GM19035 (cell line): Measurements from ENCODE around the gene SLC29A4.
"Not testable (repeated sequence)": the region's sequence is repeated elsewhere in the genome, so short reads cannot be mapped to it uniquely, and the experiment has no call there.

Source experiments
- ATAC-seq: cut with Tn5 transposase; IDR thresholded peaks from one replicate; pipeline ENCODE4 v1.9.1; 2021; ENCODE audit not compliant: unreplicated experiment

Gene SLC29A4, protein sequence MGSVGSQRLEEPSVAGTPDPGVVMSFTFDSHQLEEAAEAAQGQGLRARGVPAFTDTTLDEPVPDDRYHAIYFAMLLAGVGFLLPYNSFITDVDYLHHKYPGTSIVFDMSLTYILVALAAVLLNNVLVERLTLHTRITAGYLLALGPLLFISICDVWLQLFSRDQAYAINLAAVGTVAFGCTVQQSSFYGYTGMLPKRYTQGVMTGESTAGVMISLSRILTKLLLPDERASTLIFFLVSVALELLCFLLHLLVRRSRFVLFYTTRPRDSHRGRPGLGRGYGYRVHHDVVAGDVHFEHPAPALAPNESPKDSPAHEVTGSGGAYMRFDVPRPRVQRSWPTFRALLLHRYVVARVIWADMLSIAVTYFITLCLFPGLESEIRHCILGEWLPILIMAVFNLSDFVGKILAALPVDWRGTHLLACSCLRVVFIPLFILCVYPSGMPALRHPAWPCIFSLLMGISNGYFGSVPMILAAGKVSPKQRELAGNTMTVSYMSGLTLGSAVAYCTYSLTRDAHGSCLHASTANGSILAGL

GRCh38 chr7:5282543-5283316 lies at the start of gene SLC29A4:
Gene SLC29A4, plus strand, starts transcription at chr7:5282943. Its CDS starts 4,874 bp downstream, at chr7:5287817.
- ATAC-seq: no peak

GRCh38 chr7:5234852-5235831 lies 47.6 kb upstream of the SLC29A4 start:
- peak; percentile 30 for ATAC-seq

DNA sequence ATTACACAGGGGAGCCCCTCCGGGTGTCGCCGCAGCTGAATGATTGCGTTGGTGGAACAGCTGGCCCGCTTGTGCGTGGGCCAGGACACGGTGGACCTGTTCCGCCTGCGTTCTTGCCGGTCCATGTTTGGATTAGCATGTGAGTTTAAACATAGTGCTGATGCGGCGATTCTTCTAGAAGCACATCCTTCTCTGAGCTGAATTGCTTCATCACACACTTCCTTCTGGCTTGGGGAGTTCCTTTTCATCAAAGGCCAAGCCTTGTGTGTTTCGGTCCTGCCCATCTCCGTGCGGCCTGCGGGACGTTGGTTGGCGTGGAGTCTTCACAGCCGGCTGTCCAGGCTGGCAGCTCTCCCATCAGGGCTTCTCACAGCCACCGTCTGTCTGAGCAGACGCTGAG lies 45.5 kb upstream of the SLC29A4 start:
- no peak for ATAC-seq

- no peak for ATAC-seq
These were observed 44.2 kb upstream of the SLC29A4 start for GRCh38 chr7:5238500-5238899.

DNA sequence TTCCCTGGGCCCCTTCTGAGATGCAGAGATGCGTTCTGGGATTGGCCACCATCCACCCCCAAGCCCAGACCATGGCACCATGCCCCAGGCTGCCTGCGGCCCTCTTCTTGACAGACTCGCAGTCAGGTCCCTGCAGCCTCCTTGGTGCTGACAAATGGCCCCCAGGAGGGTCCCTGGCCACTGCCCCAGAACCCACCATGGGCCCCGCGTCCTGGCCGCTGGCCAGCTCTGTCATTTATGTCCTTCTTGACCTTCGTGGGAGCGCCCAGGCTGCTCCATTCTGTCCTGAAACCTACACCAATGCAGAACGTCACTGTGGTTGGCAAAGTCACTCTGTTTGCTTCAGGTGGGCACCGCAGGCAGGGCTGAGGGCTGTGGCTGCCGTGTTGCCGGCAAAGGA lies 39.5 kb upstream of the SLC29A4 start:
- ATAC-seq: no peak

DNA sequence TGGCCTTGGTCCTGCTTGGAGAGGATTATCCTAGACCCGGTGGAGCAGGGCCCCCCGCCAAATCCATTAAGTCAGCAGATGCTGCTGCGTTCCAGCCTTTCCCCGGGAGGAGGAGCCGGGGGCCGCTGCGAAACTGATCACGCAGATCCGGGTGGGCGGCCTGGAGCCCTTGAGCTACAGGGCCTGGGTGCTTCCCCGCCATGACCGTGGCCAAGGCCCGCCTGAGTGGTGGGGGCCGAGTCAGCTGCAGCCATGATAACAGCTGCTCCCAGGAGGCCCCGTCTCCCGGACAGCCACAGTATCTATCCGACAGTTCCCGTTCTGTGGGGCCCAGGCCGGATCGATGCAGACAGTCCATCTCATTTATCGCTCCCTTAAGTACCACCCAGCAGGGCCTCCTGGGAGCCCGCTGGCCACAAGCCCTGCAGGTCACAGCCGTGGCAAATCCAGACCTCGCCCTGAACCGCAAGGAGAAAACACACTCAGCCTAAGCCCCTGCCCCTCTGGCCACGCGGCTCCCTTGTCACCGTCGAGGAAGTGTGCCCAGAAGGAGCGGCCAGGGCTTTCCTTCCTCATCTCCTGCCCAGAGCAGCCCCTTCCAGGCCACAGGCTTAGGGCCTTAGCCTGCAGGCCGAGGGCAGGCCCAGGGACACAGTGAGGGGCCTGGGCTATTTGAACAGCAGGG lies 34.4 kb upstream of the SLC29A4 start:
- ATAC-seq: no peak

- not testable (repeated sequence) for ATAC-seq
These were observed 32.0 kb upstream of the SLC29A4 start for GRCh38 chr7:5250787-5251186.

DNA sequence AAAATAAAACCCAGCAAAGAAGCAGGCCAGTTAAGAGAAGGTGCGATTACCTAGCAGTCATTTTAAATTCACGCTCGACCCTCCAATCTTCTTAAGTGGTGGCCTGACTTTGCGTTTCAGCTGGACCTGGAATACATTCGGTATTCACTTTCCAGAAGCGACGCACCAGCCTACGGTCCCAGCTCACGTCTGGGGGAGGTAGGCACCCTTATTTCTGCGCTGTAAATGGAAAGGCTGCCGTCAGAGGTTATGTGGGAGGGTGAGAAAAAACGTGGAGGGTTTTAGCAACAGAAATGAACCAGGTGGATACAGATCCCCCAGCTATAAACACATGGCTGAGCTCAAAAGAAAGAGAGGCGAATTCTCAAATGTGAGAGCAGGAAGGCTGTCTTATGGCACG lies 29.2 kb upstream of the SLC29A4 start:
- ATAC-seq: not testable (repeated sequence)

DNA sequence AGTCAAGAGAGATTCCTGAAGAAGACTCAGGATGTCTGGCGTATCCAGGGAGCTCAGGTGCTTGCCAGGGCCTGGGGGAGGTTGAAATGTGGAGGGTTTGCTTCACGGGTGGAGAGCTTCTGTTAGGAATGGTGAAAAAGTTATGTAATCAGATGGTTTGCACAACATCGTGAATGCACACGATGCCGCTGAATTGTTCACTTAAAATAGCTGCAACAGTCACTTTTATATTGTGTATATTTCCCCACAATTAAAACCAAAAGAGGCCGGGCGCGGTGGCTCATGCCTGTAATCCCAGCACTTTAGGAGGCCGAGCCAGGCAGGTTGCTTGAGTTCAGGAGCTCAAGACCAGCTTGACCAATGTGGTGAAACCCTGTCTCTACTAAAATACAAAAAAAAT lies 28.4 kb upstream of the SLC29A4 start:
- not testable (repeated sequence) for ATAC-seq

GRCh38 chr7:5255832-5256231 lies 26.9 kb upstream of the SLC29A4 start:
- ATAC-seq: no peak

GRCh38 chr7:5260530-5261068 lies 22.1 kb upstream of the SLC29A4 start:
- not testable (repeated sequence) for ATAC-seq

DNA sequence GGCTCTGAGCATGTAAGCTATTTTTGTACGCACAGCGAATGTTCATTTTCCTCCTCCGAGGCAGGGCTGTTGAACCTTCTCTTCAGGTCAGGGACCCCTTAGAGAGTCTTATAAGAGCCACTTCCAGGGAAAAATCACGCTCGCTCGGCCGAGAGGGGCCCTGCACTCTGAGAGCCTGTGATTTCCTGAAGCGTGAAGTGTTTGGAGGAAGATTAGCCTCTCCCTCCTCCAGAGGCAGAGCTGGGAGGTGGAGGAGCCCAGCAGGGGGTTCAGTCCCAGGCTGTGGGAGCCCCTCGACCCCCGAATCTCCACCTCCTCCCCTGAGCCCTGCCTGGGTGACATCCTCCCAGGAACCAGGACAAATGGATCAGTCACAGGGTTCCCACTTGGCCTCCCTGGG lies 19.7 kb upstream of the SLC29A4 start:
- ATAC-seq: not testable (repeated sequence)

DNA sequence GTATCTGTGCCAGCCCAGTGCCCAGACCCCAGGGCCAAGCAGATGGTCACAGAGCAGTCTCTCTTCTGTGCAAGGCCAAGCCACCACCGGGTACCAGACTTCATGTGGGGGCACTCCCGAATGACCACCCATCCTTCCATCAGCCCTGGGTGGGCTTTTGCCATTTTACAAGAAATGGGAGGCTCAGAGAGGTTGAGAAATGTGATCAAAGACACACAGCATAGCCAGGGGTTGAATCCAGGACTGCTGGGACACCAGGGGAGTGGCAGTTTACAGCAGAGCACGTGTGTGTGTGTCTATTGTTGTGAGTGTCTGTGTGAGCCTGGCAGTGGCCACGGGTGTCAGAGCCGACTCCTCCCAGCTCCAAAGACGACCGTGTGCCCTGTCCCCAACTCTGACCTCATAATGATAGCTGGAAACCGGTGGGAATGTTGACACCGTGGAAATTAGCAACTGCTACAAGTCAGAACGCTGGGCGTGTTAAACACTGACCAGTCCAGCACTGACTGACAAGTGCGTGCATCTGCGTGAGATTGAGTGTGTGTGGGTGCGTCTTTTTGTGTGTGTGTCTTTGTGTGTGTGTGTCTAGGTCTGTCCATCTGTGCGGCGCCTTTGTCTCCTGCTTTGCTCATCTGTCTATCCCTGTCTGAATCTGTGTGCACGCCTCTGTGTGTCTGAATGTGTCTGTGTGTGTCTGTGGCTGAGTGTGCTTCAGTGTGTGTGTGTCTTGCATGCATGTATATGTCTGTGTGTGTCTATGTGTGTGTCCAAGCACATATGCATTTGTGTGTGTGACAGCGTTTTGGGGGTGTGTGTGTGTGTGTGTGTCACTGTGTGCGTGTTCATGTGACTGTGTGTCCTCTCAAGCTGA lies 17.2 kb upstream of the SLC29A4 start:
- no peak for ATAC-seq

DNA sequence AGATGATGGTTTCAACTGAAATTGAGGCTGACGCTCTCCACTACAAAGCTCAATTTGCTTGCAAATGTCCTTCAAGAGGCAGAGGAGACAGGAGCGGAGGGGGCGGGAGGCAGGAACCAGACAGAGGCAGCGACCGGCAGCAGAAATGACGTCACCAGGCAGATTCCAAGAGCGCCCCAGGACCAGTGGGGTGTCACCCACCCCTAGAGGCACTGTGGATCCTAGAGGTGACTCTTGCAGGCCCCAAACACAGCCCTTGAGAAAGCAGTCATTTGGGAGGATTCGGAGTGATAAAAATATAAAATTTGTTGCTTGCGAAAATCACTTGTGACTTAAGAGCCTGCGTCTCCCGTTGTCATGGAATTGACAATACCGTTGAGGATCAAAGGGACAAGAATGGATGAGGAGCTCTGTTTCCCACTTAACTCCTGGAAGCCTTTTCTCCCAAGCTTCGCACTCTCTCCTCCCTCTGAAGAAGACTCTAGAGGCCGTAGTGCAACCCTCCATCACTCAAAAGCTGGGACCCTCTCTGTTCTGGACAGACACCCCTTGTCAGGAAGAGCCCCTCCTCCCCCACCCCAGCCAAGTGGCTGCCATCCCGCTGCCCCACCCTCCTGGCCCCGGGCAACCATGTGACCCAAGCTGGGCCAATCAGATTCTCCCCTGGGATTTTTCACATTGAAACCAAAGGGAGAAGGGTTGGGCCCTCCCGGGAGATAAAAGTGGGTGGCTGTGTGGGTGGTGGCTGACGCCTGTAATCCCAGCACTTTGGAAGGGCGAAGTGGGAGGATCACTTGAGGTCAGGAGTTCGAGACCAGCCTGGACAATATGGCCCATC lies 16.3 kb upstream of the SLC29A4 start:
- ATAC-seq: no peak

- not testable (repeated sequence) for ATAC-seq
These were observed 14.9 kb upstream of the SLC29A4 start for GRCh38 chr7:5267829-5268228.

DNA sequence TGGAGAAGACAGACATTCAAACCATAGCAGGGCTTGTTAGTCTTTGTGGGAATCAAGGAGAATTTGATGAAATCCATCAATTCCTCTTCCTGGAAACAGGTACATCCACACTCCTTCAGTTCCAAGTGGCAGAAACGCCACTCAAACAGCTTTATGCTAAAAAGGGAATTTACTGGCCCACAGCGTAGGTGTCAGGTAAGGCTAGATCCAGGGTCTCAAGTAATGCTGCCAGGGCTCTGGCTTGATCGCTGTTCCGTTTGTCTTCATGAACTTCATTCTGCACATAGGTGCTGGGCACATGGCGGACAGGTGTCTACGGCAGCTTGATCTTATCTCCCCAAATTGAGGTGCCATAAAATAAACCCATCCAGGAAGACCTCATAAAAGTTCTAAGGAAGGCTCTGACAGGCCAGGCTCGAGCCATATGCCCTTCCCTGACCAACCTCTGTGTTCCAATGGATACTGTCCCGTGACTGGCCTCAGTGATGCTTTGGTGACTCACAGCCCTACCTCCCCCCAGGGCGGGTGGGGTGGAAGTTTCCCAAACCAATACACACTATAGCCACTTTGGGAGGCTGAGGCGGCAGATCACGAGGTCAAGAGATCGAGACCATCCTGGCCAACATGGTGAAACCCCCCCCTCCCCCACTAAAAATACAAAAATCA lies 12.6 kb upstream of the SLC29A4 start:
- not testable (repeated sequence) for ATAC-seq

DNA sequence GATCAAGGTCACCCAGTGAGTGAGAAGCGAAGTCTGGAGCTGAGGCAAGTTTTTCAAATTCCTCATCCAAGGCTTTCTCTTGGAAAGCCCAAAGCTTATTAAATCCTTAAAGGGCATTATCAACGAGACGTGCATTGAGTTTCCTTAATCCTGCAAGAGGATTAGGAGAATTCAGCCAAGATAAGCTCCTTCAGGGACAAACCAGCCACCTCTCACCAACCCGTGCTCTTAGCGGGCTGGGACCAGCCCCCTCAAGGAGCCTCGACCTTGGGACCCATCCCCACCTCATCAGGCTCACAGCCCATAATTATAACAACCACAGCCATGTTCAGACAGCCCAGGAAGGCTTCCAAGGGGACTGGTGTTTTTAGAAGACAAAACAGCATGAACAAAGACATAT lies 12.0 kb upstream of the SLC29A4 start:
- no peak for ATAC-seq
